G401.6 (cell line): ENCODE results near the gene ZNF490.
A peak's percentile ranks its signal among the peaks of the same experiment; 100 is the strongest.
"Not testable (repeated sequence)": the region's sequence is repeated elsewhere in the genome, so short reads cannot be mapped to it uniquely, and the experiment has no call there.

ENCODE experiments used
- FAIRE-seq: peaks from 2 replicates; lab custom pipeline; 2012; peaks lifted over from hg19 to GRCh38; lab: Jason Lieb, UNC

ZNF490 gene

DNA sequence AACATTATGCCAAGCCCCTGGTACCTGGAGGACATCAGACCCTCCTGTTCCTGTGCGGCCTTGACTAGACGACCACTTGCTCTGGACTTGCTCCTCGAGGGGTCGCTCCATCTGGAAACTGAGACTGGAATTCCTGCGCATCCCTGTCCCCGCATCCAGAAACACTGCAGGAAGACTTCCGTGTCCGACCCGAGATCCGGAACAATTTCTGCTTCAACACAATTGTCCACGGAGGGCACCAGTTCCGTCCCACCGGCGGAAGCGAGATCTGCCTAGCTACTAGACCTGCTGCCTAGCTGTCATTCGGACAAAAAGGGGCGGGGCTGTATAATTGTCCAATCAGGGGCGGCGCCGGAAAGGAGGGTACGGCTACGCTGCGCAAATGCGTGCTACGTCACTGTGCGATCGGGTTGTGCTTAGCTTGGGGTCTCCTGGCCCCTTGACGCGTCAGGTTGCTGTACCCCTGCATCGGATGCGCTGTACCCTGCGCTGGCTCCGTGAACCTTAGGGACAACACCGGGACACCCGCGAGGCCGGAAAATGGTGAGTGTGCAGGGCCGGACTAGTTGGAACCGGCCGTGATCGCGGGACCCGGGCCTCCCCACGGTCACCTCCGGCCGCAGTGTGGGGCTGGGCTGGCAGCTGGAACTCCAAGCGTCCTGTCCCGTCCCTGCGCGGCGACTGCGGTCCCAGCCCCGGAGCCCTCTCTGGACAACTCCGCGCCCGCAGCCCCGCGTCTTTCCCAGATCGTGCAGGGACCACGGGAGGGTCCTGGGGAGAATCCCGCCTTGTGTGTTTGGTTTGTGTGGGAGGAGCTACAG, at the start of gene ZNF490, which contains the start of gene ZNF791:
Gene ZNF490, minus strand, starts transcription at position 274 of the 821 bp plus-strand sequence. Its CDS starts 133 bp downstream, at position 141.
Gene ZNF791, plus strand, starts transcription at position 381 of the 821 bp plus-strand sequence. Its CDS starts 160 bp downstream, at position 541.
- FAIRE-seq: peak; percentile 94

DNA sequence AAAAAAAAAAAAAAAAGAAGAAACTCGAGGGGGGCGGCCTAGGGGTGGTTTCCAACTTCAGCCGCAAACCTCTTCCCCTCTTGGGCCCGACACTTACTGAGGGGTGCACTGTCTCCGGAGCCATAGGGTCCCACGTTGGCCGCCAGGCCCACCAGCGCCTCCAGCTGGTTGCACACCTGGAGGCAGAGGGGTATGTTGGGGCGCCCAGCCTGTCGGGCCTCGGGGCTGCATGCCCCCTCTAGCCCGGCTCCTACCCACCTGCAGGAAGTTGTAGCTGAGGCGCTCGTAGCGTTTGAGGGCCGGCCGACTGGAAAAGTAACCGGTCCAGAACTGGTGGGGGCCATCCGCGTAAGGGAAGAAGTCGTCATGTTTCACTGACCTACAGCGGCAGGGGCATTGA, 47.4 kb upstream of the ZNF490 start:
- FAIRE-seq: no peak

DNA sequence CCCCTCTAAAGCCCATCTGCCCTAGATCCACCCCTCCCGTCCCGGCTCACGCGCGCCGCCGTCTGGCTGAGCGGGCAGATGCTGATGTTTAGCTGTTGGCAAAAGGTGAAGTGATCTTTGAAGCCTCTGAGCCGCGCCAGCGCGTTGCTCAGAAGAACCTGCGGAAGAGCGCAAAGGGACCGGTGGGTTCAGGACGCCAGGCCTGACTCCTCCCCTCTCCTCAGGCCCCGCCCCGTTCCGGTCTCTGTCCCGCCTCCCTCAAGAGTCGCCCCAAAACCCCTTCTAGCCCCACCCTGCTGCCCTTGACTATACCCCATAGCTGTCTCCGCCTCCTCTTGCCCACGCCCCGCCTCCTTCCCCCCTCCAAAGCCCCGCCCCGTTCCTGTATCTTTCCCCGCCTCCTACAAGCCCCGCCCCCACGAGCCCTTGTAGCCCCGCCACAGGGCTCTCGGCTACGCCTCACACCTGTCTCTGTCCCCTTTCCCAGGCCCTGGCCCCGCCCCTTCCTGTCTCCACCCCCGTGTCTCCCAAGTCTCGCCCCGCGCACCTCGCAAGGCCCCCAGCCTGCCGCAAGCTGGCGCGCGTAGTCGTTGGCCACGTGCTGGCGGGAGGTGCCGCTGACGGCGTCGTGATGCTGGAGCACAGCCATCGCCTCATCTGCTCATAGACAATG, 46.4 kb upstream of the ZNF490 start:
- FAIRE-seq: no peak

DNA sequence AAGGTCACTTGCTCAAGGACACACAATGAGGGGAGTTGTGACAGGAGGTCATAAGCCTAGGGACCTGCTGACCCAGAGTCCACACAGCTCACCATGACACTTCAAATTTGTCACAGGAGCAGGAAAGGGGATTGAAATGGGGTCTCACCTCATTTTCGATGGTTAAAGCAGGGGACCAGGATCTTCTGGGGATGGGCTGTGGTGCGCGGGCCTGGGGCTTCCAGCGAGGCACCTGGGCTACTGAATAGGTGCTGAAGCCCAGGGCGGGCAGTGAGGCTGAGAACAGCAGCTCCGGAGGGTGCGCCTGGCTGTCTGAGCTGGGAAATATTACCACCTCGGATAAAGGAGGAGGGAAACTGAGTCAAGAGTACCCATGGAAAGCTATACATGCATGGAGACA, 44.9 kb upstream of the ZNF490 start:
- no peak for FAIRE-seq

DNA sequence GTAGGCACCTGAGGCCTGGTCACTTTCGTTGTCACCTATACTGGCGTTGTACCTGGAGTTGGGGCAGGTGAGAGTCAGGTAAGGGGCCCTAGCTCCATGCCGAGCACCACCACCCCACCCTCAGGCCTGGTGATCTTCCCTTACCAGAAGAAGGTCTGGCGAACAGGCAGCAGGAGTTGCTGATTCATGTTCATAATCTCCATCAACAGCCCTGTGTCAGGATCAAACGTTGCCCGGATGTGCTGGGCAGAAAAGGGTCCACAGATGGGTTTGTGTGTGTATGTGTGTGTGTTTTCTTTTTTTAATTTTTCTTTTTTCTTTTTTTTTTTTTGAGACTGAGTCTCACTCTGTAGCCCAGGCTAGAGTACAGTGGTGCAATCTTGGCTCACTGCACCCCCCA, 41.6 kb upstream of the ZNF490 start:
- no peak for FAIRE-seq

DNA sequence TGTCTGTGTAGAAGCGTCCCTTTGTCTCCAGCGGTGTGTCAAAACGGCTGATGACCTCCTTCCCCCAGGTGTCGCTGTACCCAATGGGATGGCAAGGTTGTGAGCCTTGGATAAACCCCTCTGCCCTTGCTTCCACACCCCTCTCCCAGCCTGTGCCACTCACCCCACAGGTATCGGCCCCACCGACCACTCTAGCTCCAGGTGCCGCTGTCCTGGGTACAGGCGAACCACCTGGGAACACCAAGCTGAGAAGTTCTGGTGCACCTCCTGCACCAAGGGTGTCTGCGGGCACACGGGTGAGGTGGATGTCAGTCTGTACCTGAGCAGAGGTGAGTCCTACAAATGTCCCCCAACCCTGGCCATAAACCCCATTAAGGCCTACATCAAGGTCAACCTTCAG, 39.3 kb upstream of the ZNF490 start:
- no peak for FAIRE-seq

DNA sequence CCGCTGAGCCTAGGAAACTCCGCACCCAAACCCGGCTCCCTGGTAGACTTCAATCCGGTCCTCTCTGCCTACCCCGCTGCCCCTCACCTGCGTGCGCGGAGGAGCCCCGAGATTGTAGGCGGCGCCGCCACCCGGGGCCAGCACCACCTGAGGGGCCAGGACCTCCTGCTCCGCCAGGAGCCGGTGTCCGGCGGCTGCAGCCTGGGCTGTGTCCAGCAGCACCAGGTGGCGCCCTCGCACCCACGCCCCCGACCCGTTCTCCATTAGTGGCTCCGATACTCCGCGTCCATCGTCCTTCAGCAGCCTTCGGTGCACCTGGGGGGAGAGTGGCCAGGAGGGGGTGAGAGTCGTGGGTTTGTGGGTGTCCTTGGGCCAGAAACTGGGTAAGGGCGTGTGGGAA, 37.5 kb upstream of the ZNF490 start:
- no peak for FAIRE-seq

DNA sequence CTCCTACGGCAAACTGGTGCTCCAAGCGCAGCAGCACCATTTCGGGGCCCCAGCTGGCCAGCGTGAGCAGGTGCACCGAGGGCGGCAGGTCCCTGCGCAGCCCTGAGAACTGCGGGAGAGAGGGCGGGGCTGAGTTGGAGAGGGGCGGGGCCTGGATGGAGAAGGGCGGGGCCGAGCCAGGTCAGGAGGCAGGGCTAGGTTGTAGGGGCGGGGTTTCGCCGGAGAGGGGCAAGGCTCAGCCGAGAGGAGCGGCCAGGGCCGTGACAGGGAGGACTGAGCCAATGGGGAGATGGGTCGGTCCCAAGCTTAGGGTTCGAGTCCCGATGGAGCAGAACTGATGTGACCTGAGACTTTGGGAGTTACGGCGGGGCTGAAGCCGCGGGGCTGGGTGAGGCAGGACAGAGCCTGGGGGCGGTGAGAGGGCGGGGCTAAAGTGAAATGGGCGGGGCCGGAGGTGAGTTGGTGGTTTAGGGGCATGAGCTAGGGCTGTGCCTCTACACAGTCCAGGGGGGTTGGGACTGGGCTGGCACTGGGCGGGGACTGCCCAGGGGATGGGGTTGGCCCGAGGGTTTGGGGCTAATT, 37.0 kb upstream of the ZNF490 start:
- FAIRE-seq: no peak

DNA sequence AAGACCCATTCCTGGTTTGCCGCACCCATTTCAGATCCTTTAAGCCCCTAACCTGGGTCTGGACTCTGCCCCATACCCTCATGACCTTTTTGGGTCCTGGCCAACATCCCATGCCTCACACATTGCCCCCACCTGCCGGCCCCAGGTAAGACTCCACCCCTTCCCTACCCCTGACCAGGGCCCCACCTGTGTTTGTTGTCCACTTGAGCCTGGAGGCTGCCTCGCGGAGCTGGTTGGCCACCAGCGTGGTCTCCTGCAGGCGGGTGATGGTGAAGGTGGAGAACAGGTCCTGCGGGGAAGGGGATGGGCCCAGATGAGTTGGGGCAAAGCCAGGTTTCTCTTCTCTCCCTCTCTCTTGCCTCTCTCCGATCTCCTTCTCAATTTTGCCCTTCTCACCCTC, 36.4 kb upstream of the ZNF490 start:
- no peak for FAIRE-seq

DNA sequence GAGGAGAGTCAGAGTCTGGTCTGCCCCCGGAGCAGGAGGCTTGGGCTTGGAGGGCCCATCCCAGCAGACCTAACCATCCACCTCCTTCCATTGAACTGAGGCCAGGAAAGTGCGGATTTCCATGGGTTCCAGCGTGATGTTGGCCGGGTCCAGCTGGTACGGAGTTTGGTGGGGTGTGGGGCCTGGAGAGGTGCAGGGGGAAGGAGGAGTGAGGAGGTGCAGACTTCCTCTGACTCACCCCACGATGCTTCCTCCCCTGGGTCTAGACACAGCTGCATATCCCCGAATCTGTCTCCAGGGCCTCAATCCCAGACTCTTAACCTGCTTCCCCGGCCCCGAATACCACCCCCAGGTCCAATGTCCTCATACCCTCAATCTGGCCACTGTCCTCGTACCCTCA, 35.9 kb upstream of the ZNF490 start:
- FAIRE-seq: no peak

DNA sequence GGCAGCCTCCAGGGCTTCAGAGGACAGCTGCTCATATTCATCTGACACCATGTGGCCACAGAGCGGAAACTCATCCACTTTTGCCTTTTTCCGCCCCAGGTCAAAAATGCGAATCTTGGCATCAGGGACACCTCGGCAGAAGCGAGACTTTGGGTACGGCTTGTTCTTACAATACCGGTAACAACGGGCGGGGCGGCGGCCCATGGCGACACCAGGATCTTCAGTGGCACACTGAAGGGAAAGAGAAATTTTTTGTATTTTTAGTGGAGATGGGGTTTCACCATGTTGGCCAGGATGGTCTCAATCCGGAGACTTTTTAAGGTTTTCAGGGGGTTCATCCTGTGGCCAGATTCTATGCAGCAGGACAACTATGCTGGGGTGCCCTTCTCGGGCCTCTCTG, 33.1 kb upstream of the ZNF490 start:
- FAIRE-seq: not testable (repeated sequence)

DNA sequence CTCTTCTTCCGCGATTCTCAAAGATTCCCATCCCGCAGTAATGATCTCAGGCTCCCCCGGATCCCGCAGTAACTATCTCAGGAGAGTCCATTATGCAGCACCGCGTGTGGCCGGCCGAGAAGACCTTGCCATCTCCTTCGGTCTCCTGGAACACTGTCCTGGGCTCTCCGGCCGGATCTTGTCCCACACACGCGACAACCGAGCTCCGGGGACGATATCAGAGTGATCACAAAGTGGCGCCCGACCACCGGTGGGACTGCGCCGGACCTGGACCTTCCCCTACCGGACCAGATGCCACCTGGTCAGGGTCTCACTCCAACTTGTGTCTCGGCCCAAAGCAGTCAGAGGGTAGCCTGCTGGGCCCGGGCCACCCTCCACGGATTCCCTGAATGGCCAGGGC, 31.9 kb upstream of the ZNF490 start:
- no peak for FAIRE-seq

DNA sequence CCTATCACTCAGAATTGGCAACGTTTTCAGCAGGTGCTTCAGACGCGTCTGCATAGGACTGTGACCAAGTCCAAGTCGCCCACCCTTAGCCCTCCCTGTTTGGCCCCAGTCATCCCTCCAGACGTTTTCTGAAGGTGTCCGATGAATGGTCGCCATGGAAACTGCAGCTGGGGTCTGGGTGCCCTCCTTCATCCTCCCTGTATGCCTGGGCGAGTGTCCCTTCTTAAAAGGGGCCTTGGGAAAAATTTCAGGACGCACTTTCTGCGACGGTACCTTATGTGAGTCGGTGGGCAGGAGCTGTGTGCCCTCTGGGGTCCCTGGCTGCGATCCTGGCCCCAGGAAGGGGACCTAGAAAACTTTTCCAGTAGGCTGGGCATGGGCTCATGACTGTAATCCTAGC, 30.8 kb upstream of the ZNF490 start:
- FAIRE-seq: no peak

DNA sequence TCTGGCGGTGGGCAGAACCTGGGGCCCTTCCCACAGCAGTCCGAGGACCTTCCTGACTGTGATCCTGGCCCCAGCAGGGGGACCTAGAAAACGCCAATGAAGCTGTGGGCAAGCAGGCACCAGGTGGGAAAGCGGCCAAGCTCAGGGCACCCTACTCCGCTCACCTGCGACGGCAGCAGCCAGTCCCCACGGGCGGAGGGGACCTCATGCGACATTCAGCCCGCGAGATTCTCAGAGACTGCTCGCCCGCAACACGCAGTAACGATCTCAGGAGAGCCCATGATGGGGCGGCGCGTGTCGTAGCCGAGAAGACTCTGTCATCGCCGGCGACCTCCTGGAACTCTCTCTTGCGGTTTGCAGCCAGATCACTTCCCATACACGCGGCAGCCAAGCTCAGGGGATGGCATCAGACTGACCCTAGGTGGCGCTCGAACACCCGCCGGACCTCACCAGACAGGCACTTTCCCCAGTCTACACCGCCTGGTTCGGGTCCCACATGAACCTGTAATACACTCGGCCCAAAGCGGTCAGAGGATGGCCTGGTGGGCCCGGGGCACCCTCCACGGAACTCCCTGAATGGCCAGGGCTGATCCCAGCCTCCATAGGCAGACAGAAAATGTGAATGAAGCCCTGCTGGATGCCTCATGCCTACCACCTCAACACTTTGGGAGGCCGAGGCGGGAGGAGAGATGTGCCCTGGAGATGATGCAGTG, 29.4 kb upstream of the ZNF490 start:
- no peak for FAIRE-seq

DNA sequence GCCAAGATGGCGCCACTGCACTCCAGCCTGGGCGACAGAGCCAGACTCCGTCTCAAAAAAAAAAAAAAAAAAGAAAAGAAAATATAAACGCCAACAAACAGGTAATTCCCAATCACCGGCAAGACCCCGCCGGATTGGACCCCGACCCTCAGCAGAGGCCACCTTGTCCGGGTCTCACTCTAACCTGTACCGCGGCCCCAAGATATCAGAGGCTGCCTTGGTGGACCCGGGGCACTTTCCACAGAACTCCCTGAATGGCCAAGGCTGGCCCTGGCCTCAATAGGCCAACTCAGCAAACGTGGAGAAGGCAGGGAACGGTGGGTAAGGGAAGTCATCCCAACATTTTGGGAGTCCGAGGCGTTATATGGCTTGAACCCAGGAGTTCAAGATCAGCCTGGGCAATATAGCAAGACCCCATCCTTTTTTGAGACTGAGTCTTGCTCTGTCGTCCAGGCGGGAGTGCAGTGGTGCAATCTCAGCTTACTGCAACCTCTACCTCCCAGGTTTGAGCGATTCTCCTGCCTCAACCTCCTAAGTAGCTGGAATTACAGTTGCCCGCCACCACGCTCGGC, 28.1 kb upstream of the ZNF490 start:
- no peak for FAIRE-seq

DNA sequence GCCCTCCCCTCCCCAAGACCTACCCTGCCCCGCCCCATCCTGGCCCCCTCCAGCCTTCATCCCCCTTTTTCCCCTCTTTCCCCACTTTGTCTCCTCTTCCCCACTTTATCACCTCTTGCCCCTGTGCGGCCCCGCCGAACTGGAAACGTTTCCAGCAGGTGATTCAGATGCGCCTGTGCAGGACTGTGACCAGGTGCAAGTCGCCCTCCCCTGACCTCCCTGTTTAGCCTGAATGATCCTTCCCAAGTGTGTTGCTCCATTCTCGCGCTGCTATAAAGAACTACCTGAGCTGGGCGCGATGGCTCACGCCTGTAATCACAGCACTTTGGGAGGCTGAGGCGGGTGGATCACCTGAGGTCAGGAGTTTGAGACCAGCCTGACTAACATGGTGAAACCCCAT, 26.0 kb upstream of the ZNF490 start:
- no peak for FAIRE-seq

DNA sequence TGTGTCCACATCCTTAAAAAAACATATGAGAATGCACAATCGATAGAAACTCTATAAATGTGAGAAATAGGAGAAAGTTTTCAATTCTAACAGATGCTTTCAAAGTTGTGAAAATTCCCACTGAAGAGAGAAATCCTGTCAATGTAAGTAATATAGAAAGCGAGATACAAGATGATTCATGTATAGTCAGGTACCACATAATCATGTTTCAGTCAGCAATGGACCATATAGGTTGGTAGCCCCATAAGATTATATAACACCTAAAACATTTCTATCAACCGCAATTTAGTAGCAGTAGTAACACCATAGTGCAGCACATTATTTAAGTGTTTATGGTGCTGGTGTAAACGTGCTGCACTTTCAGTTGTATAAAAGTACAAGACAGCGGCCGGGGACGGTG, 18.6 kb upstream of the ZNF490 start:
- FAIRE-seq: no peak

DNA sequence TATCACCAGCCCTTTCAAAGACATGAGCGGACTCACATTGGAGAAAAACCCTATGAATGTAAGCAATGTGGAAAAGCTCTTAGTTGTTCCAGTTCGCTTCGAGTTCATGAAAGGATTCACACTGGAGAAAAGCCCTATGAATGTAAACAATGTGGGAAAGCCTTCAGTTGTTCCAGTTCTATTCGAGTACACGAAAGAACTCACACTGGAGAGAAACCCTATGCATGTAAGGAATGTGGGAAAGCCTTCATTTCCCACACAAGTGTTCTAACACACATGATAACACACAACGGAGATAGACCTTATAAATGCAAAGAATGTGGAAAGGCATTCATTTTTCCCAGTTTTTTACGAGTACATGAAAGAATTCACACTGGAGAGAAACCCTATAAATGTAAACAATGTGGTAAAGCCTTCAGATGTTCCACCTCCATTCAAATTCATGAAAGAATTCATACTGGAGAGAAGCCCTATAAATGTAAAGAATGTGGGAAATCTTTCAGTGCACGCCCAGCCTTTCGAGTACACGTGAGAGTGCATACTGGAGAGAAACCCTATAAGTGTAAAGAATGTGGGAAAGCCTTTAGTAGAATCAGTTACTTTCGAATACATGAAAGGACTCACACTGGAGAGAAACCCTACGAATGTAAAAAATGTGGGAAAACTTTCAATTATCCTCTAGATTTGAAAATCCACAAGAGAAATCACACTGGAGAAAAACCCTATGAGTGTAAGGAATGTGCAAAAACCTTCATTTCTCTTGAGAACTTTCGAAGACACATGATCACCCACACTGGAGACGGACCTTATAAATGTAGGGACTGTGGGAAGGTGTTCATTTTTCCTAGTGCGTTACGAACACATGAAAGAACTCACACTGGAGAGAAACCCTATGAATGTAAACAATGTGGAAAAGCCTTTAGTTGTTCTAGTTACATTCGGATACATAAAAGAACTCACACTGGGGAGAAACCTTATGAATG, 17.7 kb upstream of the ZNF490 start:
- no peak for FAIRE-seq

DNA sequence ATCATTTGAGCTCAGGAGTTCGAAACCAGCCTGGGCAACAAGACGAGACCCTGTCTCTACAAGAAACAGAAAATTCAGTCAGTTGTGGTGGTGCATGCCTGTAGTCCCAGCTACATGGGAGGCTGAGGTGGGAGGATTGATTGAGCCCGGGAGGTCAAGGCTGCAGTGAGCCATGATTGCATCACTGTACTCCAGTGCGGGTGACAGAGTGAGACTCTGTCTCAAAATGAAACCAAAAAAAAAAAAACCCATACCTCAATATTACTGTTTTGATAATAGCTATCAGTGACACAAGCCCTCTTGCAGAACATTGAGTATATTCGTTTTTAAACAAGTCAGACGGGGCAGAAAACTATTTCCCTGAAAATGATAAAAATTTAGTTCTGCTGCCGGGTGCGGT, 16.3 kb upstream of the ZNF490 start:
- no peak for FAIRE-seq

DNA sequence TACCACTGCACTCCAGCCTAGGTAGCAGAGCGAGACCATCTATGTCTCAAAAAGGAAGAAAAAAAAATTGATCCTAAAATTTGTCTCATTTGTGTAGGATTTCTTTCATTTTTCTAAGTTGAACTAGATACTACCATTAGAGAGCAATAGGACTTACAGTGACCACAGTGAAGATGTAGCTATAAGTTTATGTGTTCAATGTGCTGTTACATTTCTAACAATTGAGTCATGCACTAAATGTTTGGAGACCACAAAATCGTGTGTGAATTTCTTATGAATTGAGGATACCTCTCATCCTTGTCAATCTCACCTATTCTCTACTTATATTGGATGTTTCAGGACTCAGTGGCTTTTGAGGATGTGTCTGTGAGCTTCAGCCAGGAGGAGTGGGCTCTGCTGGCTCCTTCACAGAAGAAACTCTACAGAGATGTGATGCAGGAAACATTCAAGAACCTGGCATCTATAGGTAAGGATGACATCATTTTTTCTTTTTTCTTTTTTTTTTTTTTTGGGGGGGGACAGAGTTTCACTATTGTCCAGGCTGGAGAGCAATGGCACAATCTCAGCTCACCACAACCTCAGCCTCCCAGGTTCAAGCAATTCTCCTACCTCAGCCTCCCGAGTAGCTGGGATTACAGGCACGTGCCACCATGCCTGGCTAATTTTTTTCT, 12.9 kb upstream of the ZNF490 start:
- no peak for FAIRE-seq
